Prostate gland (tissue), 2 donors: ENCODE data around the gene SORT1.
A peak's percentile ranks its signal among the peaks of the same experiment; 100 is the strongest.

Experiments used
- POLR2A ChIP-seq: fragments of 450-650 bp; IDR thresholded peaks from one replicate; pipeline ENCODE4 v1.6.1; 2016; ENCODE audit warnings: antibody characterized with exemption, mild to moderate bottlenecking
- POLR2AphosphoS5 ChIP-seq: sonication (generic); formaldehyde crosslinking; IDR thresholded peaks from one replicate; pipeline ENCODE4 v1.6.1; 2017; ENCODE audit warnings: antibody characterized with exemption
- TF ChIP-seq, protein P1 (sequence below), 4 experiments: fragments of 200-600 bp in 2 of 4; fragments of 450-650 bp in 2 of 4; sonication (generic) in 2 of 4; IDR thresholded peaks; 1 replicate in 3 of 4; 2 replicates in 1 of 4; pipeline ENCODE4 v1.5.1; 2016 to 2019; ENCODE audit warnings: antibody characterized with exemption in 4 of 4, mild to moderate bottlenecking in 2 of 4, moderate library complexity in 2 of 4

DNA sequence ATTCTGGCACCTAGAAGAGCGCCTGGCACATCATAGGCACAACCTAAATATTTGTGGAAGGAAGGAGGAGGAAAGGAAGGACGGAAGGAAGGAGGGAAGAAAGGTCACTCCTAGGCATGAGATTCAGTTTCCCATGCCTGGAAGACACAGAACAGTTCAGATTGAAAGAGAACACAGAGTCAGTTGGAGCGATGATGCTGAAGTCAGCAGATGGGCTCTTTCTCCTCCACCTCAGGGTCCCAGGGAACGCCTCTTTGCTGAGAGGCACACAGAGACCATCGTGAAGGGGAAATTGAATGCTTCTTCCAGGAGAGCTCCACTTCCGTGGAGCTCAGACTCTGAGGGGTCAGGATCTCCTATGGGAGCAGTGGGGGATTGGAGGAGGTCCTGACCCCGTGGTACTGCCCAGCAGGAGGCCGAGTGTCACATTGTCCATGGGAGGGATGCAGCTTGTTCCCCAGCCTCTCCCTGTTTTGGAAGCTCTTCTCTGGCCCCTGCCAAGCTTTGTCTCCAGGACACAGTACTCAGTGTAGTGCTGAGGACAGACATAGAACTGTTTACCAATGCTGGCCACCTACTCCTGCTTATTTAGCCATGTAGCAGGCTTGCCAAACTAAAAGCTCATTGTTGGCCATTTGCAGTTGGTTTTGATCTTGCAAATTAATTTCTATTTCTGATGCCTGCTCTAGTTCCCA lies 93.3 kb downstream of the SORT1 start:
- TF ChIP-seq POLR2A (no peak), POLR2AphosphoS5 (peak; percentile 28)
- TF ChIP-seq, protein P1, sequence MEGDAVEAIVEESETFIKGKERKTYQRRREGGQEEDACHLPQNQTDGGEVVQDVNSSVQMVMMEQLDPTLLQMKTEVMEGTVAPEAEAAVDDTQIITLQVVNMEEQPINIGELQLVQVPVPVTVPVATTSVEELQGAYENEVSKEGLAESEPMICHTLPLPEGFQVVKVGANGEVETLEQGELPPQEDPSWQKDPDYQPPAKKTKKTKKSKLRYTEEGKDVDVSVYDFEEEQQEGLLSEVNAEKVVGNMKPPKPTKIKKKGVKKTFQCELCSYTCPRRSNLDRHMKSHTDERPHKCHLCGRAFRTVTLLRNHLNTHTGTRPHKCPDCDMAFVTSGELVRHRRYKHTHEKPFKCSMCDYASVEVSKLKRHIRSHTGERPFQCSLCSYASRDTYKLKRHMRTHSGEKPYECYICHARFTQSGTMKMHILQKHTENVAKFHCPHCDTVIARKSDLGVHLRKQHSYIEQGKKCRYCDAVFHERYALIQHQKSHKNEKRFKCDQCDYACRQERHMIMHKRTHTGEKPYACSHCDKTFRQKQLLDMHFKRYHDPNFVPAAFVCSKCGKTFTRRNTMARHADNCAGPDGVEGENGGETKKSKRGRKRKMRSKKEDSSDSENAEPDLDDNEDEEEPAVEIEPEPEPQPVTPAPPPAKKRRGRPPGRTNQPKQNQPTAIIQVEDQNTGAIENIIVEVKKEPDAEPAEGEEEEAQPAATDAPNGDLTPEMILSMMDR (IDR thresholded peaks at IDR 0.05), result no peak
